Caco-2 (cell line): ENCODE measurements around the gene ATP6V1G2. TPM values are rescaled to one million over a fixed set of nuclear protein-coding genes. Genes with fewer than 3 reads are reported as not detected.

ENCODE experiments used
- BruUV-seq: library from RNA; stranded (reverse); fragments of 400-500 nt; replicated peaks from 2 replicates; lab custom pipeline; 2021; lab: Mats Ljungman, UMichigan
- CTCF ChIA-PET: fragments of 300-600 bp; sonication (Branson Sonifier 250); formaldehyde crosslinking; loops from one replicate; lab custom pipeline; 2022; ENCODE audit warnings: antibody characterized with exemption; lab: Charles Lee
- POLR2A ChIA-PET: fragments of 300-600 bp; sonication (Branson Sonifier 250); formaldehyde crosslinking; loops from one replicate; lab custom pipeline; 2022; ENCODE audit warnings: antibody characterized with exemption; lab: Charles Lee
- DNase-seq, 2 experiments: peaks; one replicate each; pipeline versions ENCODE4 v3.0.0 to v3.0.0-alpha.2; 2020 to 2022
- H3K27me3 ChIP-seq: replicated peaks from 2 replicates; pipeline ENCODE4 v1.6.0; 2011; ENCODE audit warnings: low read length; ENCODE audit not compliant: control insufficient read depth, insufficient read depth
- H3K36me3 ChIP-seq: 2 replicates; pipeline ENCODE4 v1.5.1; 2011; ENCODE audit warnings: low read length; ENCODE audit not compliant: control insufficient read depth, insufficient read depth
- H3K4me1 ChIP-seq: fragments of 250-450 bp; sonication (Bioruptor Pico); 2 replicates; pipeline ENCODE4 v1.5.1; 2020; ENCODE audit warnings: mild to moderate bottlenecking
- H3K4me3 ChIP-seq: 2 replicates; pipeline ENCODE4 v1.5.1; 2011; ENCODE audit warnings: low read depth, mild to moderate bottlenecking, control low read depth, low read length
- H3K9me3 ChIP-seq: fragments of 250-450 bp; sonication (Bioruptor Pico); 2 replicates; pipeline ENCODE4 v1.5.1; 2020; ENCODE audit warnings: mild to moderate bottlenecking, moderate library complexity
- H3K27ac Mint-ChIP-seq: one replicate; pipeline ENCODE4 v1.8.0; 2022; ENCODE audit warnings: mixed read lengths; ENCODE audit not compliant: unreplicated experiment
- H3K27me3 Mint-ChIP-seq: one replicate; pipeline ENCODE4 v1.8.0; 2022; ENCODE audit warnings: mixed read lengths; ENCODE audit not compliant: insufficient read depth, unreplicated experiment
- H3K36me3 Mint-ChIP-seq: one replicate; pipeline ENCODE4 v1.8.0; 2022; ENCODE audit warnings: mild to moderate bottlenecking, mixed read lengths; ENCODE audit not compliant: insufficient read depth, unreplicated experiment
- H3K4me1 Mint-ChIP-seq: one replicate; pipeline ENCODE4 v1.8.0; 2022; ENCODE audit warnings: low read depth, mixed read lengths; ENCODE audit not compliant: unreplicated experiment
- H3K4me3 Mint-ChIP-seq: one replicate; pipeline ENCODE4 v1.8.0; 2022; ENCODE audit warnings: mild to moderate bottlenecking, moderate library complexity, mixed read lengths; ENCODE audit not compliant: unreplicated experiment
- H3K9me3 Mint-ChIP-seq: one replicate; pipeline ENCODE4 v1.8.0; 2022; ENCODE audit warnings: mixed read lengths; ENCODE audit not compliant: unreplicated experiment
- intact Hi-C: fragments of 100-400 bp; cut with micrococcal nuclease; formaldehyde crosslinking; loops from one replicate; pipeline ENCODE4 v1.10.0; 2022; ENCODE audit not compliant: unreplicated experiment
- total RNA-seq: library from RNA; stranded (reverse); gene quantifications from 2 replicates; pipeline ENCODE4 v1.2.3, GENCODE V29; 2022
- TF ChIP-seq, protein P1 (sequence below), 2 experiments: fragments of 200-600 bp in 1 of 2; IDR thresholded peaks; 1 replicate in 1 of 2; 2 replicates in 1 of 2; pipeline versions ENCODE4 v1.5.1 to v1.8.0; 2011 to 2022; ENCODE audit warnings: antibody characterized with exemption in 1 of 2, control low read depth in 1 of 2, inconsistent platforms in 1 of 2, low read depth in 1 of 2, low read length in 1 of 2, mild to moderate bottlenecking in 1 of 2, moderate library complexity in 1 of 2; ENCODE audit not compliant: insufficient read depth in 1 of 2, severe bottlenecking in 1 of 2, unreplicated experiment in 1 of 2

ATP6V1G2 gene
- total RNA-seq, 1 experiment from 2014 or later = 0.43 TPM

GRCh38 chr6:31588871-31589650 is 42.7 kb upstream of the ATP6V1G2 start:
- TF ChIP-seq, protein P1, sequence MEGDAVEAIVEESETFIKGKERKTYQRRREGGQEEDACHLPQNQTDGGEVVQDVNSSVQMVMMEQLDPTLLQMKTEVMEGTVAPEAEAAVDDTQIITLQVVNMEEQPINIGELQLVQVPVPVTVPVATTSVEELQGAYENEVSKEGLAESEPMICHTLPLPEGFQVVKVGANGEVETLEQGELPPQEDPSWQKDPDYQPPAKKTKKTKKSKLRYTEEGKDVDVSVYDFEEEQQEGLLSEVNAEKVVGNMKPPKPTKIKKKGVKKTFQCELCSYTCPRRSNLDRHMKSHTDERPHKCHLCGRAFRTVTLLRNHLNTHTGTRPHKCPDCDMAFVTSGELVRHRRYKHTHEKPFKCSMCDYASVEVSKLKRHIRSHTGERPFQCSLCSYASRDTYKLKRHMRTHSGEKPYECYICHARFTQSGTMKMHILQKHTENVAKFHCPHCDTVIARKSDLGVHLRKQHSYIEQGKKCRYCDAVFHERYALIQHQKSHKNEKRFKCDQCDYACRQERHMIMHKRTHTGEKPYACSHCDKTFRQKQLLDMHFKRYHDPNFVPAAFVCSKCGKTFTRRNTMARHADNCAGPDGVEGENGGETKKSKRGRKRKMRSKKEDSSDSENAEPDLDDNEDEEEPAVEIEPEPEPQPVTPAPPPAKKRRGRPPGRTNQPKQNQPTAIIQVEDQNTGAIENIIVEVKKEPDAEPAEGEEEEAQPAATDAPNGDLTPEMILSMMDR (IDR thresholded peaks at IDR 0.05; ENCODE audit: insufficient read depth in 1 of 2, low read depth in 1 of 2, low read length in 1 of 2, severe bottlenecking in 1 of 2, unreplicated experiment in 1 of 2) = no peak
- H3K4me1 Mint-ChIP-seq = no peaks in the 10 kb centered on the region
- no peaks in the 10 kb centered on the region for H3K4me1 ChIP-seq
- H3K27me3 ChIP-seq = no peaks in the 10 kb centered on the region
- no TSS peak for BruUV-seq
- H3K27me3 Mint-ChIP-seq = no peaks in the 10 kb centered on the region
- H3K36me3 Mint-ChIP-seq = no peaks in the 10 kb centered on the region
- intact Hi-C loops = no loop called here
- ChIA-PET POLR2A (no interaction called here), CTCF (interaction anchor here (1.3 kb wide), 1 partner anchor 9 kb away, joined by 3 read pairs; no protein-coding TSS in a partner anchor)
- no peaks in the 10 kb centered on the region for H3K9me3 ChIP-seq
- no peak overlapping the region for H3K4me3 ChIP-seq
- H3K9me3 Mint-ChIP-seq = no peaks in the 10 kb centered on the region
- no peaks in the 10 kb centered on the region for H3K36me3 ChIP-seq
- no peak overlapping the region for H3K4me3 Mint-ChIP-seq
- no peak overlapping the region for H3K27ac Mint-ChIP-seq
- DNase-seq = no peak

- H3K27ac Mint-ChIP-seq = no peak overlapping the region
- BruUV-seq = no TSS peak
- H3K9me3 Mint-ChIP-seq = no peaks in the 10 kb centered on the region
- Histone ChIP-seq H3K9me3 (no peaks in the 10 kb centered on the region), H3K4me1 (no peaks in the 10 kb centered on the region), H3K36me3 (no peaks in the 10 kb centered on the region), H3K4me3 (no peak overlapping the region), H3K27me3 (no peaks in the 10 kb centered on the region)
- DNase-seq = no peak
- TF ChIP-seq, protein P1 (IDR thresholded peaks at IDR 0.05; ENCODE audit: insufficient read depth in 1 of 2, low read depth in 1 of 2, low read length in 1 of 2, severe bottlenecking in 1 of 2, unreplicated experiment in 1 of 2) = no peak
- no peaks in the 10 kb centered on the region for H3K27me3 Mint-ChIP-seq
- CTCF ChIA-PET = interaction anchor here (1.3 kb wide), 1 partner anchor 10 kb away, joined by 3 read pairs; no protein-coding TSS in a partner anchor
- POLR2A ChIA-PET = interaction anchor here (0.5 kb wide), 1 partner anchor 41 kb away, joined by 3 read pairs; the partner anchor contains the start of gene NFKBIL1
- intact Hi-C loops = no loop called here
- H3K4me3 Mint-ChIP-seq = no peak overlapping the region
- H3K36me3 Mint-ChIP-seq = no peaks in the 10 kb centered on the region
- no peaks in the 10 kb centered on the region for H3K4me1 Mint-ChIP-seq
Measured at GRCh38 chr6:31587791-31588777, 41.7 kb upstream of the ATP6V1G2 start.
